Astrocyte (in vitro differentiated cells and primary cell): Measurements from ENCODE around the gene CCDC158. TPM values are rescaled to one million over a fixed set of nuclear protein-coding genes. Genes with fewer than 3 reads are reported as not detected.
A peak's percentile ranks its signal among the peaks of the same experiment; 100 is the strongest.

ENCODE experiments used
- DNase-seq: peaks from one replicate; pipeline ENCODE4 v3.0.0-alpha.2; 2010; ENCODE audit warnings: low read depth
- FAIRE-seq: peaks from 2 replicates; lab custom pipeline; 2011; peaks lifted over from hg19 to GRCh38; lab: Jason Lieb, UNC
- H2AFZ ChIP-seq: 2 replicates; pipeline ENCODE4 v1.6.0; 2012; ENCODE audit warnings: low read depth, low read length, inconsistent platforms
- H3K27ac ChIP-seq: 2 replicates; pipeline ENCODE4 v1.5.1; 2011; ENCODE audit warnings: low read depth, low read length, inconsistent platforms
- H3K27me3 ChIP-seq: 2 replicates; pipeline ENCODE4 v1.6.0; 2011; ENCODE audit warnings: low read length, inconsistent platforms; ENCODE audit not compliant: insufficient read depth
- H3K36me3 ChIP-seq: 2 replicates; pipeline ENCODE4 v1.5.1; 2011; ENCODE audit warnings: low read length, inconsistent platforms; ENCODE audit not compliant: insufficient read depth
- H3K4me1 ChIP-seq: 2 replicates; pipeline ENCODE4 v1.5.1; 2011; ENCODE audit warnings: low read length, inconsistent platforms; ENCODE audit not compliant: insufficient read depth
- H3K4me2 ChIP-seq: 2 replicates; pipeline ENCODE4 v1.6.0; 2012; ENCODE audit warnings: low read length, inconsistent platforms
- H3K4me3 ChIP-seq: 2 replicates; pipeline ENCODE4 v1.5.1; 2011; ENCODE audit warnings: low read depth, mild to moderate bottlenecking, low read length, inconsistent platforms; ENCODE audit not compliant: insufficient read depth
- H3K79me2 ChIP-seq: 2 replicates; pipeline ENCODE4 v1.6.0; 2012; ENCODE audit warnings: mild to moderate bottlenecking, low read length, inconsistent platforms; ENCODE audit not compliant: insufficient read depth
- H3K9ac ChIP-seq: 2 replicates; pipeline ENCODE4 v1.6.0; 2012; ENCODE audit warnings: mild to moderate bottlenecking, low read length, inconsistent platforms
- H3K9me3 ChIP-seq: 2 replicates; pipeline ENCODE4 v1.5.1; 2012; ENCODE audit warnings: low read depth, mild to moderate bottlenecking, low read length, inconsistent platforms; ENCODE audit not compliant: insufficient read depth
- H4K20me1 ChIP-seq: 2 replicates; pipeline ENCODE4 v1.6.0; 2012; ENCODE audit warnings: low read length, inconsistent platforms; ENCODE audit not compliant: insufficient read depth
- H3K27ac Mint-ChIP-seq: one replicate; pipeline ENCODE4 v1.8.0; 2021; ENCODE audit warnings: mild to moderate bottlenecking, mixed read lengths; ENCODE audit not compliant: unreplicated experiment
- H3K27me3 Mint-ChIP-seq: one replicate; pipeline ENCODE4 v1.8.0; 2021; ENCODE audit warnings: low read depth, mixed read lengths; ENCODE audit not compliant: unreplicated experiment
- H3K36me3 Mint-ChIP-seq: one replicate; pipeline ENCODE4 v1.8.0; 2021; ENCODE audit warnings: low read depth, mixed read lengths; ENCODE audit not compliant: unreplicated experiment
- H3K4me1 Mint-ChIP-seq: one replicate; pipeline ENCODE4 v1.8.0; 2021; ENCODE audit warnings: low read depth, mixed read lengths; ENCODE audit not compliant: unreplicated experiment
- H3K4me3 Mint-ChIP-seq: one replicate; pipeline ENCODE4 v1.8.0; 2021; ENCODE audit warnings: mild to moderate bottlenecking, moderate library complexity, mixed read lengths; ENCODE audit not compliant: unreplicated experiment
- H3K9me3 Mint-ChIP-seq: one replicate; pipeline ENCODE4 v1.8.0; 2021; ENCODE audit warnings: mild to moderate bottlenecking, mixed read lengths; ENCODE audit not compliant: unreplicated experiment
- CTCF ChIP-seq: IDR thresholded peaks from 2 replicates; pipeline ENCODE4 v1.5.1; 2011; ENCODE audit warnings: low read depth, mild to moderate bottlenecking, inconsistent platforms, low read length, moderate library complexity; ENCODE audit not compliant: insufficient read depth
- EZH2 ChIP-seq: IDR thresholded peaks from 2 replicates; pipeline ENCODE4 v1.6.1; 2012; ENCODE audit warnings: mild to moderate bottlenecking, low read length, inconsistent platforms; ENCODE audit not compliant: insufficient read depth
- total RNA-seq: library from RNA; stranded (reverse); gene quantifications from 2 replicates; pipeline ENCODE4 v1.2.1, GENCODE V29; 2021

CCDC158 gene
- total RNA-seq, 1 donor from 2014 or later: not detected

GRCh38 chr4:76326515-76326914, 94.4 kb downstream of the CCDC158 start:
- no peaks in the 10 kb centered on the region for H3K4me1 ChIP-seq
- no peaks in the 10 kb centered on the region for H3K79me2 ChIP-seq
- Mint-ChIP-seq H3K4me1 (no peaks in the 10 kb centered on the region), H3K27me3 (no peaks in the 10 kb centered on the region), H3K36me3 (no peaks in the 10 kb centered on the region), H3K27ac (no peak overlapping the region), H3K4me3 (no peak overlapping the region), H3K9me3 (peaks cover 15% of the 10 kb centered on the region)
- H3K27me3 ChIP-seq: no peaks in the 10 kb centered on the region
- H3K4me2 ChIP-seq: no peak overlapping the region
- H3K36me3 ChIP-seq: no peaks in the 10 kb centered on the region
- H2AFZ ChIP-seq: no peak overlapping the region
- no peak overlapping the region for H3K27ac ChIP-seq
- no peaks in the 10 kb centered on the region for H3K9me3 ChIP-seq
- no peaks in the 10 kb centered on the region for H4K20me1 ChIP-seq
- no peak overlapping the region for H3K9ac ChIP-seq
- TF ChIP-seq EZH2: no peak
- FAIRE-seq (no peak), DNase-seq (no peak)
- no peak overlapping the region for H3K4me3 ChIP-seq

- no peak for TF ChIP-seq CTCF
- no peak for TF ChIP-seq EZH2
- Histone ChIP-seq H3K27ac (no peak overlapping the region), H3K27me3 (no peaks in the 10 kb centered on the region), H3K9me3 (no peaks in the 10 kb centered on the region), H2AFZ (no peak overlapping the region), H4K20me1 (no peaks in the 10 kb centered on the region), H3K9ac (no peak overlapping the region), H3K79me2 (no peaks in the 10 kb centered on the region), H3K4me2 (no peak overlapping the region), H3K4me3 (no peak overlapping the region), H3K36me3 (no peaks in the 10 kb centered on the region), H3K4me1 (no peaks in the 10 kb centered on the region)
- no peak for DNase-seq
- peaks cover 25% of the 10 kb centered on the region for H3K9me3 Mint-ChIP-seq
- no peaks in the 10 kb centered on the region for H3K27me3 Mint-ChIP-seq
- H3K4me3 Mint-ChIP-seq: no peak overlapping the region
- H3K27ac Mint-ChIP-seq: no peak overlapping the region
- peak; percentile 39 for FAIRE-seq
- H3K4me1 Mint-ChIP-seq: no peaks in the 10 kb centered on the region
- H3K36me3 Mint-ChIP-seq: no peaks in the 10 kb centered on the region
Observed at GRCh38 chr4:76325072-76325471, 95.9 kb downstream of the CCDC158 start.

GRCh38 chr4:76322236-76322635, 98.7 kb downstream of the CCDC158 start:
- peaks cover 32% of the 10 kb centered on the region for H3K9me3 Mint-ChIP-seq
- H3K27ac Mint-ChIP-seq: no peak overlapping the region
- Histone ChIP-seq H2AFZ (no peak overlapping the region), H3K4me2 (no peak overlapping the region), H3K36me3 (no peaks in the 10 kb centered on the region), H3K27ac (no peak overlapping the region), H3K9me3 (no peaks in the 10 kb centered on the region), H3K79me2 (no peaks in the 10 kb centered on the region), H3K27me3 (no peaks in the 10 kb centered on the region), H3K9ac (no peak overlapping the region), H3K4me3 (no peak overlapping the region), H3K4me1 (no peaks in the 10 kb centered on the region), H4K20me1 (no peaks in the 10 kb centered on the region)
- DNase-seq (no peak), FAIRE-seq (no peak)
- no peaks in the 10 kb centered on the region for H3K27me3 Mint-ChIP-seq
- H3K36me3 Mint-ChIP-seq: no peaks in the 10 kb centered on the region
- TF ChIP-seq EZH2 (no peak), CTCF (no peak)
- no peaks in the 10 kb centered on the region for H3K4me1 Mint-ChIP-seq
- H3K4me3 Mint-ChIP-seq: no peak overlapping the region
